Measurements from ENCODE around the gene HNF1A. TPM values are rescaled to one million over a fixed set of nuclear protein-coding genes. Genes with fewer than 3 reads are reported as not detected.

The HNF1A gene
- polyA plus RNA-seq, 1 donor (not counting 4 experiments of a cell fraction or from before 2014, with no cell fraction given): not detected

DNA sequence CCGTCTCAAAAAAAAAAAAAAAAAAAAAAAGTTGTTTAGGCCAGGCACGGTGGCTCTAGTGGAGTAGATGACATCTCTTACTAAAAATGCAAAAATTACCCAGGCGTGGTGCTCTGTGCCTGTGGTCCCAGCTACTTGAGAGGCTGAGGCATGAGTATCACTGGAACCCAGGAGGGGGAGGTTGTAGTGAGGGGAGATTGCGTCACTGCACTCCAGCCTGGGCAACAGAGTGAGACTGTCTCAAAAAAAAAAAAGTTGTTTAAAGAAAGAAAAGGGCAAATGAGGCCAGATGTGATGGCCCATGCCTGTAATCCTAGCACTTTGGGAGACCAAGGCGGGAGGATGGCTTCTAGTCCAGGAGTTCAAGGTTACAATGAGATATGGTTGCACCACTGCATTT is 37.5 kb upstream of the HNF1A start:
- DNase-seq (ENCODE audit: low read depth, low spot score) (no peak), FAIRE-seq (no peak)
- Histone ChIP-seq H3K27me3 (ENCODE audit: control insufficient read depth, extremely low read depth, insufficient read depth, low read length) (no peaks in the 10 kb centered on the region), H3K36me3 (ENCODE audit: control insufficient read depth in 2 of 2, extremely low read depth in 1 of 2, insufficient read depth in 2 of 2, low read length in 2 of 2) (no peaks in the 10 kb centered on the region), H3K4me2 (ENCODE audit: control insufficient read depth, extremely low read depth, insufficient read depth, low read depth, low read length) (no peak overlapping the region), H3K27ac (ENCODE audit: control insufficient read depth, insufficient read depth, low read length) (no peak overlapping the region), H3K9me1 (ENCODE audit: control insufficient read depth, extremely low read depth, insufficient read depth, low read length) (no peaks in the 10 kb centered on the region), H4K20me1 (ENCODE audit: control insufficient read depth, extremely low read depth, insufficient read depth, low read length) (no peaks in the 10 kb centered on the region), H3K4me3 (ENCODE audit: control insufficient read depth in 2 of 3, extremely low read depth in 1 of 3, insufficient read depth in 2 of 3, low read depth in 1 of 3, low read length in 3 of 3) (no peak overlapping the region), H3K9me3 (ENCODE audit: control insufficient read depth, low read depth, low read length) (no peaks in the 10 kb centered on the region), H3K4me1 (ENCODE audit: control insufficient read depth, extremely low read depth, insufficient read depth, low read length) (no peaks in the 10 kb centered on the region), H2AFZ (ENCODE audit: control insufficient read depth, low read length) (no peak overlapping the region), H3K79me2 (ENCODE audit: control insufficient read depth, insufficient read depth, low read length) (no peaks in the 10 kb centered on the region), H3K9ac (ENCODE audit: control insufficient read depth, extremely low read depth, insufficient read depth, low read length) (no peak overlapping the region)
- dilution Hi-C loops (cut with MboI; ENCODE audit: extremely low pct_ligation_motif_present, low sequenced_read_pairs): no loop called here
- TF ChIP-seq EZH2 (IDR thresholded peaks at IDR 0.05; ENCODE audit: low read length): no peak
- no peak for TF ChIP-seq CTCF (optimal IDR thresholded peaks at IDR 0.05 in 1 of 3, IDR thresholded peaks at IDR 0.05 in 1 of 3, conservative IDR thresholded peaks at IDR 0.05 in 1 of 3; ENCODE audit: extremely low read depth in 1 of 3, insufficient read depth in 2 of 3, low read length in 3 of 3)

DNA sequence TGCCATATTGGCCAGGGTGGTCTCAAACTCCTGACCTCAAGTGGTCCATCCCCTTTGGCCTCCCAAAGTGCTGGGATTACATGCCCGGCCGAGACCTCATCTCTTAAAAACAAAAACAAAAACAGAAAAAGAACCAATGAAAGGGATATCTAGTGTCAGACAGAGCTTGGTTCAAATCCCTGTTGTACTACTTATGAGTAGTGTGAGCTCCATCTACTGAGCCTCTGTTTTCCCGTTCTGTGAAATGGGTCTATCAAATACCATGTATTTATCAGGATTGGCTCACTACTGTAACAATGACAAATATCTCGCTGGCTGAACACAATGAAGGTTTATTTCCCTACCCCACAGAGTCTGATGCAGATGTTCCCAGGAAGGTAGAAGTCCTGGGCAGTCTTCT is 36.9 kb upstream of the HNF1A start:
- DNase-seq (ENCODE audit: low read depth, low spot score): no peak
- Histone ChIP-seq H3K9me1 (ENCODE audit: control insufficient read depth, extremely low read depth, insufficient read depth, low read length) (no peaks in the 10 kb centered on the region), H3K4me1 (ENCODE audit: control insufficient read depth, extremely low read depth, insufficient read depth, low read length) (no peaks in the 10 kb centered on the region), H3K9me3 (ENCODE audit: control insufficient read depth, low read depth, low read length) (no peaks in the 10 kb centered on the region), H3K4me2 (ENCODE audit: control insufficient read depth, extremely low read depth, insufficient read depth, low read depth, low read length) (no peak overlapping the region), H3K27ac (ENCODE audit: control insufficient read depth, insufficient read depth, low read length) (no peak overlapping the region), H4K20me1 (ENCODE audit: control insufficient read depth, extremely low read depth, insufficient read depth, low read length) (no peaks in the 10 kb centered on the region), H3K27me3 (ENCODE audit: control insufficient read depth, extremely low read depth, insufficient read depth, low read length) (no peaks in the 10 kb centered on the region), H3K9ac (ENCODE audit: control insufficient read depth, extremely low read depth, insufficient read depth, low read length) (no peak overlapping the region), H3K4me3 (ENCODE audit: control insufficient read depth in 2 of 3, extremely low read depth in 1 of 3, insufficient read depth in 2 of 3, low read depth in 1 of 3, low read length in 3 of 3) (no peak overlapping the region), H3K36me3 (ENCODE audit: control insufficient read depth in 2 of 2, extremely low read depth in 1 of 2, insufficient read depth in 2 of 2, low read length in 2 of 2) (no peaks in the 10 kb centered on the region), H2AFZ (ENCODE audit: control insufficient read depth, low read length) (no peak overlapping the region), H3K79me2 (ENCODE audit: control insufficient read depth, insufficient read depth, low read length) (no peaks in the 10 kb centered on the region)
- dilution Hi-C loops (cut with MboI; ENCODE audit: extremely low pct_ligation_motif_present, low sequenced_read_pairs): no loop called here
- TF ChIP-seq EZH2 (IDR thresholded peaks at IDR 0.05; ENCODE audit: low read length): no peak
- no peak for TF ChIP-seq CTCF (optimal IDR thresholded peaks at IDR 0.05 in 1 of 3, IDR thresholded peaks at IDR 0.05 in 1 of 3, conservative IDR thresholded peaks at IDR 0.05 in 1 of 3; ENCODE audit: extremely low read depth in 1 of 3, insufficient read depth in 2 of 3, low read length in 3 of 3)
- FAIRE-seq: no peak
